ENCODE measurements around the gene ZC3H18.

The ZC3H18 gene

GRCh38 chr16:88619859-88620815 is 49.9 kb downstream of the ZC3H18 start:
- peak in 1 of 3 experiments; percentile 29 for DNase-seq (ENCODE audit: low read depth in 2 of 3, low spot score in 2 of 3)

GRCh38 chr16:88622125-88622524 is 51.9 kb downstream of the ZC3H18 start:
- no peak for DNase-seq (ENCODE audit: low read depth in 2 of 3, low spot score in 2 of 3)

- DNase-seq (ENCODE audit: low read depth in 2 of 3, low spot score in 2 of 3), result no peak
Measured at GRCh38 chr16:88622866-88623265, 52.7 kb downstream of the ZC3H18 start.

- no peak for DNase-seq (ENCODE audit: low read depth in 2 of 3, low spot score in 2 of 3)
Measured at GRCh38 chr16:88623858-88624257, 53.7 kb downstream of the ZC3H18 start.

GRCh38 chr16:88624481-88624880 is 54.3 kb downstream of the ZC3H18 start:
- DNase-seq (ENCODE audit: low read depth in 2 of 3, low spot score in 2 of 3), result no peak

- DNase-seq (ENCODE audit: low read depth in 2 of 3, low spot score in 2 of 3), result no peak
Measured at GRCh38 chr16:88624977-88625576, 54.9 kb downstream of the ZC3H18 start.

- no peak for DNase-seq (ENCODE audit: low read depth in 2 of 3, low spot score in 2 of 3)
Measured at GRCh38 chr16:88626646-88627045, 56.4 kb downstream of the ZC3H18 start.

- DNase-seq (ENCODE audit: low read depth in 2 of 3, low spot score in 2 of 3), result no peak
Measured at GRCh38 chr16:88627531-88628411, 57.6 kb downstream of the ZC3H18 start.

GRCh38 chr16:88628512-88628974 is 58.3 kb downstream of the ZC3H18 start:
- DNase-seq (ENCODE audit: low read depth in 2 of 3, low spot score in 2 of 3), result no peak

GRCh38 chr16:88629835-88630234 is 59.6 kb downstream of the ZC3H18 start:
- DNase-seq (ENCODE audit: low read depth in 2 of 3, low spot score in 2 of 3), result no peak

- no peak for DNase-seq (ENCODE audit: low read depth in 2 of 3, low spot score in 2 of 3)
Measured at GRCh38 chr16:88630433-88630832, 60.2 kb downstream of the ZC3H18 start.

GRCh38 chr16:88630941-88631340 is 60.7 kb downstream of the ZC3H18 start:
- DNase-seq (ENCODE audit: low read depth in 2 of 3, low spot score in 2 of 3), result no peak

GRCh38 chr16:88631384-88631783 is 61.2 kb downstream of the ZC3H18 start:
- DNase-seq (ENCODE audit: low read depth in 2 of 3, low spot score in 2 of 3), result no peak

GRCh38 chr16:88631920-88632586 is 61.9 kb downstream of the ZC3H18 start:
- no peak for DNase-seq (ENCODE audit: low read depth in 2 of 3, low spot score in 2 of 3)

- no peak for DNase-seq (ENCODE audit: low read depth in 2 of 3, low spot score in 2 of 3)
Measured at GRCh38 chr16:88632587-88632930, 62.4 kb downstream of the ZC3H18 start.

GRCh38 chr16:88633684-88634140 is 63.5 kb downstream of the ZC3H18 start:
- DNase-seq (ENCODE audit: low read depth in 2 of 3, low spot score in 2 of 3), result peak in 1 of 3 experiments; percentile 58

- DNase-seq (ENCODE audit: low read depth in 2 of 3, low spot score in 2 of 3), result peak; percentile 27 to 49 (median 42)
Measured at GRCh38 chr16:88634141-88634993, 64.2 kb downstream of the ZC3H18 start.

GRCh38 chr16:88634994-88635670 is 64.9 kb downstream of the ZC3H18 start:
- DNase-seq (ENCODE audit: low read depth in 2 of 3, low spot score in 2 of 3), result no peak

GRCh38 chr16:88635671-88636319 is 65.6 kb downstream of the ZC3H18 start:
- no peak for DNase-seq (ENCODE audit: low read depth in 2 of 3, low spot score in 2 of 3)
